Measurements from ENCODE around the gene DGKQ.

DNA sequence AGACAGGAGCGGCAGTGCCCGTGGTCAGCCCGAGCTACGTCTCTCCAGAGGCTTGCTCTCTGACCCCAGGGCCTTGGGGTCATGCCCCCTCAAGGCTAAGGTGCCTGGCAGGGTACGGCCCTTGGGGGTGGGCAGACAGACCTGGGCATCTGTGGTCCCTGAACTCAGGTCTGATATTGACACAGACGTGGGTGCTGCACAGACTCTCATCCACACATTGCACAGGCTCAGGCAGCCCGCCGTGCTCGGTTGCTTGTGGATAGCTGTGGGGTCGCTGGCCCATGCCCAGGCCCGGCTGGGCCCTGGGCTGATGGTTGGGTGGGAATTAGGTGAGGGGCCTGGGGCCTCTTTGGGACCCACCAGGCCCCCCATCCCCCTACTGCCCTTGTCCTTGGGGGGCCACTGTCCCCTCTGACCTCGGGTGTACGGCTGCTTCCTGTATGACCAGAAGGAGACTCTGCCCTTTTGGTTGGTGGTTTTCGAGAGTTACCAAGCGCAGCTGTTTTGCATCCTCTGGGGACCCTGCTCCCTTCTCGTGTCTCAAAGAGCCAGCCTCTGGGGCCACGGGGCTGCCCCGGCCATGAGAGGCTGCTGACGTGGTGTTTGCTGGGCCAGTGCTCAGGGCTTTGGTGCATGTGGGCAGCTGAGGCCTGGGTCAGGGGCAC is 48.1 kb upstream of the DGKQ start:
- TF ChIP-seq POLR2A (IDR thresholded peaks at IDR 0.05; ENCODE audit: low read depth, low read length), result no peak
- no peak for TF ChIP-seq PAX5 (IDR thresholded peaks at IDR 0.05; ENCODE audit: insufficient read depth, low read length, severe bottlenecking)
- no peak for TF ChIP-seq SPI1 (IDR thresholded peaks at IDR 0.05; ENCODE audit: low read depth, low read length)
- no peak for TF ChIP-seq POLR2AphosphoS5 (IDR thresholded peaks at IDR 0.05; ENCODE audit: low read depth, low read length)
